ENCODE measurements around the gene VPS35.

DNA sequence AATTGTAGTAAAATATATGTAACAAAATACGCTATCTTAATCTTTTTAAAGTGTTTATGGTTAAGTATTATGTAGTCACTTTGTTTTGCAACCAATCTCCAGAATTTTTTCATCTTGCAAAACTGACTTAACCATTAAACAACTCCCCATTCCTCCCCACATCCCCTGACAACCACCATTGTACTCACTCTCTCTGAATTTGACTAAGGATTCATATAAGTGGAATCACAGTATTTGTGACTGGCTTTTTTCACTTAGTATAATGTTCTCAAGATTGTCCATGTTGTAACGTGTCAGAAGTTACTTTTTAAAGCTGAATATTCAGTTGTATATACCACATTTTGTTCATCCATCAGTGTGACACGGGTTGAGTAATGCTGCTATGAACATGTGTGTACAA is 11.1 kb upstream of the VPS35 start:
- TF ChIP-seq, protein P1, sequence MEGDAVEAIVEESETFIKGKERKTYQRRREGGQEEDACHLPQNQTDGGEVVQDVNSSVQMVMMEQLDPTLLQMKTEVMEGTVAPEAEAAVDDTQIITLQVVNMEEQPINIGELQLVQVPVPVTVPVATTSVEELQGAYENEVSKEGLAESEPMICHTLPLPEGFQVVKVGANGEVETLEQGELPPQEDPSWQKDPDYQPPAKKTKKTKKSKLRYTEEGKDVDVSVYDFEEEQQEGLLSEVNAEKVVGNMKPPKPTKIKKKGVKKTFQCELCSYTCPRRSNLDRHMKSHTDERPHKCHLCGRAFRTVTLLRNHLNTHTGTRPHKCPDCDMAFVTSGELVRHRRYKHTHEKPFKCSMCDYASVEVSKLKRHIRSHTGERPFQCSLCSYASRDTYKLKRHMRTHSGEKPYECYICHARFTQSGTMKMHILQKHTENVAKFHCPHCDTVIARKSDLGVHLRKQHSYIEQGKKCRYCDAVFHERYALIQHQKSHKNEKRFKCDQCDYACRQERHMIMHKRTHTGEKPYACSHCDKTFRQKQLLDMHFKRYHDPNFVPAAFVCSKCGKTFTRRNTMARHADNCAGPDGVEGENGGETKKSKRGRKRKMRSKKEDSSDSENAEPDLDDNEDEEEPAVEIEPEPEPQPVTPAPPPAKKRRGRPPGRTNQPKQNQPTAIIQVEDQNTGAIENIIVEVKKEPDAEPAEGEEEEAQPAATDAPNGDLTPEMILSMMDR (IDR thresholded peaks at IDR 0.05) = no peak
- TF ChIP-seq POLR2A (IDR thresholded peaks at IDR 0.05) (no peak), POLR2AphosphoS5 (IDR thresholded peaks at IDR 0.05) (no peak)

Data from upper lobe of left lung (tissue), 4 donors.